ENCODE measurements around the gene PNPLA5.
"Not testable (repeated sequence)": the region's sequence is repeated elsewhere in the genome, so short reads cannot be mapped to it uniquely, and the experiment has no call there.

Gene PNPLA5

DNA sequence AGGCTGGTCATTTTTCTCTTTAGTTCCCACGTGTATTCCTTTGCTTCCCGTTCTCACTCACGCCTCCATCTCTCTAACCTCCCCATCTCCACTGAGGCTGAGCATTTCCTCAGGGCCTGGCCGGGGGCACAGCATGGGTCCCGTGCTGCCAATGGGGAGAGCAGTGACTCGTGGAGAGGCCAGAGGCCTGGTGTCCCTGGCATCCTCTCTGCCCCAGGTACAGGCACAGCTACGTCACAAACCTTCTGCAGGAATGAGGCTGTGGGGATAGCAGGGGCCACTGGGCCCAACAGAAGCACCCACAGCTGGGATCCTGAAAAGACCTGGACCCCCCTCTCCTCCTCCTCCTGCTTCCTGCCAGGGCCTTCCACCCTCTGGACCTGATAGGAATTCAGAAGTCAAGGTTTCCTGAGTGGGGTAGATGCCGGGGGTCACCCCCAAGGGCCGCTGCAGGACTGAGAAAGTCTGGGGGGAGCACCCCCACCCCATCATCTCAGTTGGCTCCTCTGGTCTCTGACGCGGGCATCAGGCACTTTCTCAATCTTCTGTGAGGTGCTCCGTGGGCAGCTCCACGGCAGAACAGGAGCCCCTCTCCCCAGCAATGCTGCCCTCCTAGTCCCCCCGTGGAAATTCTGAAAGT is 11.8 kb downstream of the PNPLA5 start:
- no peak for DNase-seq

- no peak for DNase-seq
These were observed 12.8 kb downstream of the PNPLA5 start for GRCh38 chr22:43878831-43879550.

- no peak for DNase-seq
These were observed 13.6 kb downstream of the PNPLA5 start for GRCh38 chr22:43878079-43878795.

GRCh38 chr22:43876866-43877509 is 14.8 kb downstream of the PNPLA5 start:
- no peak for DNase-seq

GRCh38 chr22:43869799-43870198 is 22.0 kb downstream of the PNPLA5 start:
- DNase-seq = no peak

DNA sequence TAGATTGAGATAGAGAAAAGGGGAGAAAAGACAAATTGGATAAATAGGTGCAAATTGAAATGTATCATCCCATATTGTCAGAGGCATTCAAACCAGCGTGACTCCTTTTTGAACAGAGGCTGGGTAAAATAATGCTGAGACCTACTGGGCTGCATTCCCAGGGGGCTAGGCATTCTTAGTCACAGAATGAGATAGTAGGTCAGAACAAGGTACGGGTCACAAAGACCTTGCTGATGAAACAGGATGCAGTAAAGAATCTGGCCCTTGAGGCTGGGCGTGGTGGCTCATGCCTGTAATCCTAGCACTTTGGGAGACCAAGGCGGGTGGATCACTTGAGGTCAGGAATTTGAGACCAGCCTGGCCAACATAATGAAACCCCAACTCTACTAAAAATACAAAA is 22.8 kb downstream of the PNPLA5 start:
- DNase-seq = not testable (repeated sequence)

DNA sequence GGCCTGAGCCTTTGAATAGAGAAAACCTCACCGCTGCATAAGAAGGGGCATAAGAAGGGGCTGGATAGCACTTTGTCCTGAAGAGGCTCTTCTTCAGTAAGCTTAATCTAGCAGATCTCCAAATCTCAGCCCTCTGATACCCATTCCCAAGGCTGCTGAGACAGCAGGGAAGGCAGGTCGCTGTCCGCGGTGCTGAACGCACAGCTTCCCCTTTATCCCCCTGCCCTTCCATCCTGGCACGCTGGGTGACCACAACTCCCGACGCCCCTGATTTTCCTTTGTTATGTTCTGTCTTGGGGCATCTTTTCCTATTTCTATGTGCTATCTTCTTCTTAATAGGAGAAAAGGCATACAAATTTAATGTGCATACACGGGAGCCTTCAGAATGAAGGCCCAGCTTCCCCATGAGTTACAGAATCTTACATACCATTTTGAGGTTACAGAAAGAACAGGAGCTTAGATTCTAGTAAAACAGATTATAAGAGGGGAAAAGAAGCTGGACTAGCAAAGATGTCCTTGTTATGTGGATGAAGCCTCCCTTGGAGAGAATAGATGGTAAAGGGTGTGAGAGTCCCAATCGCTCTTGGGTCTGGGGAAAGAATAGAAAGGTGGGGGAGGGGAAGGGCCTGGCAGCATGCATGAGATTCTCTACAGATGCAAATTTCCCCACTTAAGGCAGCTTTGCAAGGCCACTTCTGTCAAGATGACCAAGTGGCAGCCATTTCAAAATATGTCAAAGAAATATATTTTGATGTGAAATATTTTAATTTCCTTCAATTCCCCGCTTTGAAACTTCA is 23.8 kb downstream of the PNPLA5 start:
- no peak for DNase-seq

- no peak for DNase-seq
These were observed 29.0 kb downstream of the PNPLA5 start for GRCh38 chr22:43862882-43863202.

DNA sequence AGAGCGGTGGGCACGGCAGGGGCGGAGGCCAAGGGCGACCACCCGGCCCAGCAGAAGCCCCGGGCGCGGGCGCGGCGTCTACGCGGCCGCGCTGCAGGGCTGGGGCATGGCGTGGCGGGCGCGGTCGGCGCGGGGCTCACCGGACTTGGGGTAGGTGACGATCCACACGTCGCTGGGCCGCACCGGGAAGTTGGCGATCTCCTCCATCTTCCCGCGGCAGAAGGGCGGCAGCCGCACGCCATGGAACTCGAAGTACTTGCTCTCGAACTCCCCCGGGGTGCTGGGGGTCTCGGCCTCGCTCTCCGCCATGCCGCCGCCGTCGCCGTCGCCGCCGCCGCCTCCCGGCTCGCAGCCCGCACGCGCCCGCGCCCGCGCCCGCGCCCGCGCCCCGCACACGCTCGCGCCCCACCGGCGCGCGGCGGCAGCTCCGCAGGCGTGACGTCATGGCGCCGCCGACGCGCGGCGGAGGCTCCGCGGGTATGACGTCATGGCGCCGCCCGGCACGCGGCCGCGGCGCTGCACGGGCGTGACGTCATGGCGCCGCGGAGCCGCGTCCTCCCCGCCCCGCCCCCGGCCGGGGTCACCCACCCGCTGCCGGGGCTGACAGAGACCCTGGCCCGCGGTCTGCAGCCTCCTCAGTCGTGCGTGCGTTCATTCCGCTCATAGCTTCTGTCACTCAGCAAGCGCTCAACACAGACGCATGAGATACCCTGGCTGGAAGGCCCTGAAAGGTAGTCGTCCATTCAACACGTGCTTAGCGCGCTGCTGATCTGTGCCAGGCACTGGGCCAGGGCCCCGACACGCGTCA is 29.5 kb downstream of the PNPLA5 start, which contains the start of gene SULT4A1:
SULT4A1 (minus strand) TSS at position 440 of the 808 bp plus-strand sequence; CDS start at position 309, 131 bp downstream.
- DNase-seq = no peak

- DNase-seq = no peak
These were observed 30.3 kb downstream of the PNPLA5 start for GRCh38 chr22:43861529-43861928.

GRCh38 chr22:43860831-43861230 is 31.0 kb downstream of the PNPLA5 start:
- no peak for DNase-seq

DNA sequence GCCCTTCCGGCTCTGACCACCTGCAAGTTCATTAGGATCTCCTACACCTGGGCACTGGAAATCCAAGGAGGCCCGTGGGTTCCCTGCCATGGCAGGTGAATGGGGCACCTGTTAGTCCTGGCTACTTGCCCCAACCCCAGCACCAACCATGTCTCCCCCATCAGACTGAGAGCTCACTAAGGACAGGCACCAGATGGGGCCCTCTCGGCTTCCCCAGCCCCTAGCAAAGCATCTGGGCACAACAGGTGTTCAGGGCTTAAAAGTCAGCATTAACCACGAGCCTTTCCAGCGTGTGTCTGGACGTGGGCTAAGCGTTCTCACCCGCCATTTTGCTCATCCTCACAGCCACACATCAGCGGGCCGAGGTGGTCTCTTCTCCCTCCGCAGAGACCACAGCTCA is 31.7 kb downstream of the PNPLA5 start:
- no peak for DNase-seq

DNA sequence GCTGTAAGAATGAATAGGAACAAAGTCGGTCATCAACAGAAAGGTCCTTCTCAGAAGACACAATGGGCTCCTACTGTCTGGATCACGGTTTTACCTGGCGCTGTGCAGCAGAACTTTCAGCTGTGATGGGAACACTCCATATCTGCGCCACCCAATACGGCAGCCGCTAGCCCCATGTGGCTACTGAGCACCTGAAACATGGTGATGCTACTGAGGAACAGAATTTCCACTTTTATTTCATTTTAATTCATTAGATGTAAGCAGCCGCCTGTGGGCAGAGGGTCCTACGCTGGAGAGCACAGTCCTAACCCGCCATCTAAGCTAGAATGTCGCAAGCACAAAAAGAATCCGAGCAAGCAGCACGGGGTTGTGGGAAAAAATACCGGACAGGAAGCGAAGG is 32.2 kb downstream of the PNPLA5 start:
- no peak for DNase-seq

- DNase-seq = no peak
These were observed 32.6 kb downstream of the PNPLA5 start for GRCh38 chr22:43859176-43859575.

- DNase-seq = no peak
These were observed 33.5 kb downstream of the PNPLA5 start for GRCh38 chr22:43858156-43858895.

- DNase-seq = no peak
These were observed 34.4 kb downstream of the PNPLA5 start for GRCh38 chr22:43857367-43857766.

- DNase-seq = no peak
These were observed 36.4 kb downstream of the PNPLA5 start for GRCh38 chr22:43855431-43855830.

DNA sequence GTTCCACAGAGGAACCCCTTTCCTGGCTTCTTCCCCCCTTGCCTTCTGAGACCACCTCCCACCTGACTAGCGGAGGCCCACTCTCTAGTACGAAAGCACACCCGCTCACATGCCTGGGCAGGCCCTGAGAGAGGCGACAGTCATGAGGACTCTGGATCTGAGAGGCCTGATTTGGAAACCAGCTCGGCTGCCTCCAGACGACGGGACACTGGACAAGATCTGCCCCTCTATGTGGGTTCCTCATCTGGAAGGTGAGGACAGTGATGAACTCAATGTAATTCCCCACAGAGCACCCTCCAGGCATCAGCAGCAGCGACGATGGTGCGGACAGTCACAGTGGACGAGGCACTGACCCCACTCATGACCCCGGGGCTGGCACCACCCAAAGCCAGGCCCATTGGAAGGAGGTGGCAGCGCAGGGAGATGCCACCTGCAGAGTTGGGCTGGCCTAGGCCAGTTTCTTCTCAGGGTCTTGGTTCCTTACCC is 37.0 kb downstream of the PNPLA5 start:
- DNase-seq = no peak

DNA sequence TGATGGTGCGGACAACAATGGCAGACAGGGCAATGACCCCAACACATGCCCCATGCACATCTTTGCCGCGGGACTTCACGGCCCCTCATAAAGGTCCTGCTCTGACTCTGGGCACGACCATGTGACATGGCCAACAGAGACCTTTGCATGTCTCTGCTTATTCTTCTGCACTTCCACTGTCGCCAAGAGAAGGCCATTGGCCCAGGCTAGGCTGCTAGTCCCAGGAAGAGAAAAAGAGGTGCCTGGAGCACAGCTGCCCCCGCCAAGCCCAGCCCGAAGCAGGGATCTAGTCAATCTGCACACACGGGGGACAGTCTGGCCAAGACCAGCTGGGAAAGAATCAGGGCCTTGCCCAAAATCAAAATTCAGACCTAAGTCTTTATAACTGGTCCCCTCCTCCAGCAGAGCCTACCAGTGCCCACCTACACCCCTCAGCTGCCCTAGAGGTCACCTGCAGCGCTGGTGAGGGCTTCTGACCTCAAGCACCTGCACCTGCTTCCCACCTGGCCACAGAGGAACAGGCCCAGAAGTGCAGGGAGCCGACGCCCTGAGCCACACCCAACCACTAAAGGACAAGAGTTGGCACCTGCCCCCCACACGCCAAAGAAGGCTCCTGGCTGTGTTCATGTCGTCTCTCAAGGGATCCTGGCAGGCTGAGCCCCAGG is 37.6 kb downstream of the PNPLA5 start:
- DNase-seq = no peak

- no peak for DNase-seq
These were observed 38.4 kb downstream of the PNPLA5 start for GRCh38 chr22:43853328-43853931.
